AG08396 (cell line): ENCODE results near the gene FAM20B.

Experiments used
- DNase-seq: peaks from one replicate; pipeline ENCODE4 v3.0.0; 2012; ENCODE audit warnings: low spot score, mixed read lengths

Gene FAM20B

DNA sequence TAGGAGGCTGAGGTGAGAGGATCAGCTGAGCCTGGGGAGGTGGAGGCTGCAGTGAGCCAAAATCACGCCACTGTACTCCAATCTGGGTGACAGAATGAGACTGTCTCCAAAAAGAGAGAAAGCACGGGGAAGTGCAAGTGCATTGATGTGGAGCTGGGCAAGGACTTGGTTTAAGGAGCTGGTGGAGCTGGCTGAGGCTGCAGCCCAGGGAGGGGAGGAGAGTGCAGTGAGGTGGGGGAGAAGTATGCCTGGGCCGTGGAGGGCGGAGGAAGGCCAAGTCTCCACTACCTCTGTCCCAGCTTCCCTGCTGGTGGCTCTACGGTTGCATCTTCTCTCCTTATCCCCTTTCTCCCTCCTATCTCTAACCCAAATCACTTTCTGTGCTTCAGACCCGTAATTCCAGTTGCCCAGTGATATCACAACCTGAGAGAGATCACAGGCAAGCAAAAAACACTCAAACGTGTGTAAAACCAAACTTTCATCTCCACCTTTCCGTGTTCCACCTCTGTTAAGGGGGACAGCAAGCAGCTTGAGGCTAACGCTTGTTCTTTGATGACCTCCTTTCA, 67.3 kb downstream of the FAM20B start:
- no peak for DNase-seq

DNA sequence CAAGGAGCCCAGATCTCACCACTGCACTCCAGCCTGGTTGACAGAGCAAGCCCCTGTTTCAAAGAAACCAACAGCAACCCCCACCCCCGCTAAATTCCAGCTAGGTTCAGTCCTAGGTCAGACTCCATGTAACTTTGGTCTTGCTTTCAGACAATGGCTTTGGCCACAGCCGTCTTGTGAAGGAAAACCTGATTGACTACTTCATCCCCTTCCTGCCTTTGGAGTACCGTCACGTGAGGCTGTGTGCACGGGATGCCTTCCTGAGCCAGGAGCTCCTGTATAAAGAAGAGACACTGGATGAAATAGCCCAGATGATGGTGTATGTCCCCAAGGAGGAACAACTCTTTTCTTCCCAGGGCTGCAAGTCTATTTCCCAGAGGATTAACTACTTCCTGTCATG, 69.1 kb downstream of the FAM20B start:
- DNase-seq: no peak

DNA sequence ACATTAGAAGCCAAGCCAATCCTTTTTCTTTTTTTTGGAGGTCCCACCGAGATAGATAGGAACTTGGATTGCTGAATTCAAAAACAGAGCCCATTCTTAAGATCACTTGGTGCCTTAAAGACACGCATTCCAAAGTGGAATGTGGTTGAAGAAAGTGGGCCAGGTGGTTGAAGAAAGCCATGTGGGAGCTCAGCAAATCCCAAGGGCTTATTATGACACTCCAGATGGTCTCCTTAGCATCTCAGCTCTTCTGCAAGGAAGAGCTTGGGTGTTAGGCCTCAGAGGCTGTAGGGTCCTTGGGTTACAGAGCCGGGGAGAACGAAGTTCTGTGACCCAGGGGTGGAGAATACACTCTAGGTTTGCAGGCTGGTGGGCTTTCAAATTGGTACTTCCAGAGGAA, 69.7 kb downstream of the FAM20B start:
- no peak for DNase-seq

DNA sequence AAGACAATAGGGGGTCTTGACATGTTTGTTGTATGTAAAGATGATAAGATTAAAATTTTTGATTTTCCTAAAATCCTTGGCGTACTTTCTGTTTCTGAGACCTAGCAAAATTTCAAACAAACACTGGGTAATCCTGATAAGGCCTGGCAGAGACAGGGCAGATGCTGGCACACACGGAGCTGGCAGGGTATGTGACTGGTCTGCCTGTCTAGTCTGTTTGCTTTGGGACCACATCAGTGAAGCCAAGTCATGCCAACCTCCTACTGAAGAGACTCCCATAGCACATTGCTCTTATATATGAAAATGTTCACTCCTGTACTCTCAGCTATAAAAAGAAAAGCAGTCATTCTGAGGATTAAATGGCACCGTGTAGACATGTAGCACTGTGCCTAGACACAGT, 70.2 kb downstream of the FAM20B start:
- DNase-seq: no peak

DNA sequence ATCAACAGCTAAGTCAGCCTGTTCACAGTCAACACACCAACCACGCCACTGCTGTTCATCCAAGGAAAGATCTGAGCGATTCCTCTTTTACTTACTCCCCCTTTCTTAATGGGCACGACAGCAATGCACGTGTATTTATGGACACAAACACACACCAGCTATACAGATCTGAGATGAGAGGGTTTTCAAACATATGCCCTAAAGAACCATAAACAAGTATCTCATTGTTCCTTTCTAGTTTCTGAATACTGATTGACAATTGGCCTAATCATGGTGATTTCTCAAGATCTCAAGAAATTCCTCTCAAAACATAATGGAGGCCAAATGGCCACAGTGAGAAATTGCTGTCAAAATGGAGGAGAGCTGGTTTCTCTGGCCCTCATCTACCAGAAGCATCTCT, 74.2 kb downstream of the FAM20B start:
- DNase-seq: no peak

DNA sequence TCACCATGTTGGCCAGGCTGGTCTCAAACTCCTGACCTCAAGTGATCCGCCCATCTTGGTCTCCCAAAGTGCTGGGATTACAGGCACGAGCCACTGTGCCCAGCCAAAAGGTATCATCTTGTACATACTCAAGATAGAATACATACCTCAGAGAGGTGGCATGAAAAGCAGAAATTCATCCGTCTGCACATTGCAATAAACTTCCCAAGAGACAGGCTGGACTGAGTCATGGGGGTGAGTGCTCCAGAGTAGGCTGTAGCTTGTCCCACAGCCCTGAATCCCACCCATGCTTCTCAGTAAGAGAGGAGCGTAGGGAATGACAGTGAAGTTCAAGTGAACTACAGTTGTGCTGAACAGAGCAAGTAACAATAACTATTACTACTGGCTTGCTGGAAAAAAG, 75.9 kb downstream of the FAM20B start:
- no peak for DNase-seq

DNA sequence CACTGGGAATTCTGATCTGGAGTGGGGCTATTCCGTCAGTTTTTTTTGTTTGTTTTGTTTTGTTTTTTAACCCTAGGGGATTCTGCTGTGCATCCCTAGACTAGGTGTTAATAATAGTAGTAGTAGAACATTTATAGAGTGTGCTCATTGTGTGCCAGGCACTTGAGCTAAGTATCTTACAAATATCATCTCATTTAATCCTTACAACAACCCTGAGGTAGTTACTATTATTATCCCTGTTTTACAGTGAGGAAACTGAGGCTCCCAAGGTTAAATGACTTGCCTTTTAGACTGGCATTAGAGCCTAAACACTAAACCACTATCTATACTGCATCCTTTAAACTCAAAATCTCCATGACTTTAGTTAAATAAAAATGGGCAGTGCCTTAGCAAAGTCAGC, 78.3 kb downstream of the FAM20B start:
- DNase-seq: no peak

DNA sequence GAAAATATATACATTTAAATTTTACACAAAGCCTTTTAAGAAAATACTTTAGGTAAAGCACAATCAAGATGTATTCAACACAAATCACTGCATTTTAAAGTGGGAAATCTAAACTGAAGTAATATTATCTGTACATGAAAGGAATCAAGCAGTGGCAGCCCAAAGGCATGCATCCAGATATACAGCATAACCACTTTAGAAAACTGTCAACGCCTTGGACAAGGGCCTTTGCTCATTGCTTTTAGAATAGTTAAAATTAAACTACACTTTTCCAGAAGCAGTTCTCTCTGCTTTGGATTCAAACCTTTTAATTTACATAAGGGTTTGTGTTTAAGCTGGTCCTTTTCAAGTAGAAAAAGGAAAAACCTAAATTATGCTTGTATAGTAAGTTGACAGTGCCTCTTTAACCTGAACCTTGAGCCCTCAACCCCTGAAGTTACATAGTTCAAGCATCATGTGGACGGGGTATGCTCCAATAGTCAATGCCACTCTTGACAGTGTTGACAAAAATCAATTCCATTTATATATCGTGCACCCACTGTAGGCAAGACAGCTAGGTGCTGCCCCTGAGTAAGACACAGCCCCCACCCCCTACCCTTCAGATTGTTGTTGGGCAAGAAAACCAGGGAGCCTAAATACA, 79.0 kb downstream of the FAM20B start:
- DNase-seq: no peak

DNA sequence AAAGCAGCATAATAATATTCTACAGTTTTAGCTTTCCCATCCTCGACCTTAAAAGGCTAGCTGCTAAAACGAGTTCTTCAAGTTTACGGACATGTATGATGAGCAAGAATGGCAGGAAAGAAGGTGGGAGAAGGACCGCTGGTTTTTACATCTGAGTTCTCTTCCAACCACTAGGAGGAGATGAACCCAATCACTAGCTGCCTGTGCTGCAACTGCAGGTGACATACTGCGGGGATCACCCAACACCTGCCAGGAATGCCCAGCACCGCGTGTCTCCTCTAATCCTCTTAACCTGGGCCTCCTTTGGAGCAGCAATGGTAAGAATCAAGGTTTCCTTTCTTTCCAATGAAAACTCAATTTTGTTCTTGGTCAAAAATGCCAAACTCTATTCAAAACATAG, 79.7 kb downstream of the FAM20B start:
- no peak for DNase-seq

DNA sequence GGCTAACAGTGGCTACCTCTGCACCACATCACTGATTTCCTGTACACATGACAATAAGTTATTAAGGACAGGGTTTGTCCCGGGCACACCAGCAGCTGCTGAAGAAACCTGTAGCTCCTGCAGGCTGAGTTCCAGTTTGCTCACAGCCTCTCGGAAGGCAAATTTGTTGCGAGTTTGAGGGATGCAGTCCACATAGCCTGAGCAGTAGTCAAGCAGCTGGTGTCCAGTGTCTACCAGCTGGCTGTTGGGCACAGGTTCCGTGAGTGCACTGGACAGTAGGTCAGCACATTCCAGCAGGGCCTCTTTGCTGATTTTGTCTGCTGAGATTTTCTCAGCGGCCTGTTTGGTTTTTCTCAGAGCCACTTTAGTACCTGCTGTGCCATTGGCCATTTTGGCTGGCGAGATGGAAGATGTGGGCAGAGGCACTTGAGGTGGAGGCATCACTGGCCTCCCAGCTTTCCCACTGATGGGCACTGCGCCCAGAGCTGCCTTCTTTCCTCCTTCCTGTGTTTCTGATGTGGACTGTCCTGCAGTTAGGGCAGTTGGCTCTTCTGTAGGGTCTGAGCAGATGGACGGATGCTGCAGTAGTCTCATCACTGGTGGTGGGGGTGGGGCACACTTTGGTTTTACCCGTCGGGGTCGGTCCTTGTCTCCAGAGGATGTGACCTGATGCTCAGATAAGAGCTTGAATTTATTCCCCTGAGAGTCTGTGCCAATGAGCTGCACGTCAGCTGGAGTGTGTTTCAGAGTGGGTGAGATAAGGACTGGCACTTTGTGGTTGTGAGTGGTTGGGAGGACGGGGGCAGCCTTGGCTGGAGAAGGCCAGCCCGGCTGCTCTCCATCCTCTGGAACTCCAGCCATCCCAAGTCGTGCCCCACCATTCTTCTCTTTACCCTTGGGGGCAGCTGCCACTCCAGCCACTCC, 82.3 kb downstream of the FAM20B start:
- no peak for DNase-seq

DNA sequence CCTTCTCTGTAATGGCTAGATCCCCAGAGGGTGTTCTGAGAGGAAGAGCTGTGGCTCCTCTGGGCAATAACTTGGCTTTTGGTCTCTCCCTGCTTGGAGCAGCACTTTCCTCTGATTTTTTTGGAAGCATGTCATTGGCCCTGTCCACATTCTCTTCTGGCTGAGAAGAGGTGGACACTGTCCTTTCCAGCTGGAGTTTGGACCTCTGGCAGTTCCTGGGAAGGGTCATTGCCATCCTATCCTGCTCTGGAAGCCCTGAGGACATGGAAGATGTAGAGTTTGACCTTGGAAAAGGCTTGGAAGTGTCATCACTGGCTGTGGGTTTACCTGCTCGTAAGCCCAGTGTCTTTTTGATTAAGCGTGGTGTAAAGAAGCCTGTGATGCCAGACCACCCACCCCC, 83.0 kb downstream of the FAM20B start:
- no peak for DNase-seq

DNA sequence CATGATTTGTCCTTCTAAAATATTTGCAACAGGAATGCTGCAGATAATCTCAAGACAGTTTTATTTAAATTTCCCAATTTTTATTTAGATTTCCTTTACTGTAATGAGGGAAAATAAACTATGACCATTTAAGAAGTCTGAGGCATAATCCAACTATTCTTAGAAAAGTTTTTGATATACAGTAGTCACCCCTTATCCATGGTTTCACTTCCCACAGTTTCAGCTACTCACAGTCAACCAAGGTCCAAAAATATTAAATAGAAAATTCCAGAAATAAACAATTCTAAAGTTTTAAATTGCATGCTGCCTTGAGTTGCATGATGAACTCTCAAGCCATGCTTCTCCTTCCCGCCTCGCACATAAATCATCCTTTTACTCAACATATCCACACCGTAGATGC, 89.5 kb downstream of the FAM20B start:
- DNase-seq: no peak

DNA sequence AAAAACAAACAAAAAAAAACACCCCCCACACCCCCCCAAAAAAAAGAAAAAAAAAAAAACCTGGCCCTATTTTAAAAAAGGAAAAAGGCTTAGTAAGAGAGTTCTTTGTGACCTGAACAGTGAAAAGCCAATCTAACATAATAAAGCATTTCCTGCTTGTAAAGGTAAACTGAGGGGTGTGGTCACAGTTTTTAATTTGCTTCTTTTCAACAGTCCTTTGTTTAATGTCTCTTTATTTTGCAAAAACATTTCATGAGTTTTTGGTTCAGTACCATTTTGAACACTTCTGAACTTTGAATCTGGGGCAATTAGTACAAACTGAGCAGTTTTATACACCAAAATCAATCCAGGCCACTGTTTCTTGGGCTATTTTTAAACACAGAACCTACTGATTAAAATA, 93.8 kb downstream of the FAM20B start:
- DNase-seq: no peak

DNA sequence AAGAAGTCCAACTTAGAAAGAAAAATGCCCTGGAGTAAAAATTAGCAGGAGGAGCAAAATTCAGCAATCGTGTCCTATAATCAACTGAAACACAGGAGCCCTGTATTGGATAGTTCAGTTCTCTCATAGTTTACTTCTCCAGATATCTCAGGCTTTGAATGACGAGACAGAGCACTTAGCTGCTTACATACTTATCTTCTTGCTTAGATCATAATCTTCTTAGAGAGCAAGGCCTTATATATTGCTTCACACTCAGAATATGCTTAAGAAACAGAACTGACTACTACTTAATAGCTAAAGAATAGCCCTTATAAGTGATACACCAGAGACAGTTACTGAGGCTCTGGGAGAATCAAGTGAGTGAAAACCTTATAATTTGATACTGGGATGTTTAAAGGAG, 95.0 kb downstream of the FAM20B start:
- DNase-seq: no peak

DNA sequence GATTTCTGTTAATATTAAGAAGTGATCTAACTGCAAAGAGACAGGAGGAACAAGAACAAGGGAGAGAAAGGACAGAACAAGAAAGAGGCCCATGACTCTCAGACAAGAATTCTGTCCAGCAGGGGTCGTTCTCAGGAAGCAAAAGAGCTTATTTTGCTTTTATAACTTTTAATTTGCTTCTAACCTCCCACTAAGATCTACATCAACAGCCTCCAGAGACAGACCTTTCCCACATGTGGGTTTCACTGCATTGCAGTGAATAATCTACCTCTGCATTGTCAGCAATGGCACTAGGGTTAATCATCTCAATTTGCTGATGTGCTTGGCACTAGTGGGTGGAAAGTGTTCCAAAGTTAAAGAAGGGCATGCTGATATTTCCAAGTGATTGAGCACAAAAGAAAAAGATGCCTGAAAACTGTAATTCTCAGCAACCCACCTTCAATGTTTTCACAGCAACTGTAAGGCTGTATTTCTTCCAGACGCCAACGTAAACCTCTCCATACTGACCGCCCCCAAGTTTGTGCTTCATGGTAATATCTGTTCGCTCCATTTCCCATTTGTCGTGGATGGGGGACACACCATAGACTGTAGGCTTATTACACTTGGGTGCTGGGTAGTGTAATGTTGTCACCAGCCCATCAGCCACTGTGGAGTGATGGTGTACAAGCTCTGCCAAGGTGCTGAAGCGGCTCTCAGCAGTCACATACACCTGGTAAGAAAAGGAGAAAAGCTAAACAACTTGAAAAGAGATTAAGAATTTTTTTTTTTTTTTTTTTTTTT, 95.7 kb downstream of the FAM20B start:
- no peak for DNase-seq

DNA sequence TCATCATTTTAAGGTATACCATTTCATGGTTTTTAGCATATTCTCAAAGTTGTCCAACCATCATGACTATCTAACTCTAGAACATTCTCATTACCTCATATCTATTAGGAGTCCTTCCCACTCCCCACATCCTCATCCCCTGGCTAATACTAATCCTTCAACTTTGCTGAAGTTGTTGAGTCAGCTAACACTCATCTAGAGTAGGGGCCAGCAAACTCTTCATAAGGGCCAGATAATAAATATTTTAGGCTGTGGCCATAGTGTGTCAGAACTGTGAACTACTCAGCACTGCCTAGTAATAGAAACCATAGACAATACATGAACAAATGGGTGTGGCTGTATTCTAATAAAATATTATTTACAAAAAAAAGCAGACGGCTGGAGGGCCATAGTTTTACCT, 99.2 kb downstream of the FAM20B start:
- DNase-seq: no peak
